Measurements from ENCODE around the gene ABCA8. TPM values are rescaled to one million over a fixed set of nuclear protein-coding genes. Genes with fewer than 3 reads are reported as not detected.

The ABCA8 gene
- total and polyA plus RNA-seq, 7 donors = 3.7 to 25.3 (median 10.8) TPM

- Histone ChIP-seq H3K36me3 (ENCODE audit: insufficient read depth in 1 of 2, low read depth in 1 of 2) (no peaks in the 10 kb centered on the region), H3K9me3 (no peaks in the 10 kb centered on the region), H3K27ac (no peak overlapping the region), H3K4me3 (no peak overlapping the region), H3K4me1 (no peaks in the 10 kb centered on the region), H3K27me3 (ENCODE audit: insufficient read depth in 3 of 3, low read length in 2 of 3) (no peaks in the 10 kb centered on the region)
- TF ChIP-seq, protein P1, sequence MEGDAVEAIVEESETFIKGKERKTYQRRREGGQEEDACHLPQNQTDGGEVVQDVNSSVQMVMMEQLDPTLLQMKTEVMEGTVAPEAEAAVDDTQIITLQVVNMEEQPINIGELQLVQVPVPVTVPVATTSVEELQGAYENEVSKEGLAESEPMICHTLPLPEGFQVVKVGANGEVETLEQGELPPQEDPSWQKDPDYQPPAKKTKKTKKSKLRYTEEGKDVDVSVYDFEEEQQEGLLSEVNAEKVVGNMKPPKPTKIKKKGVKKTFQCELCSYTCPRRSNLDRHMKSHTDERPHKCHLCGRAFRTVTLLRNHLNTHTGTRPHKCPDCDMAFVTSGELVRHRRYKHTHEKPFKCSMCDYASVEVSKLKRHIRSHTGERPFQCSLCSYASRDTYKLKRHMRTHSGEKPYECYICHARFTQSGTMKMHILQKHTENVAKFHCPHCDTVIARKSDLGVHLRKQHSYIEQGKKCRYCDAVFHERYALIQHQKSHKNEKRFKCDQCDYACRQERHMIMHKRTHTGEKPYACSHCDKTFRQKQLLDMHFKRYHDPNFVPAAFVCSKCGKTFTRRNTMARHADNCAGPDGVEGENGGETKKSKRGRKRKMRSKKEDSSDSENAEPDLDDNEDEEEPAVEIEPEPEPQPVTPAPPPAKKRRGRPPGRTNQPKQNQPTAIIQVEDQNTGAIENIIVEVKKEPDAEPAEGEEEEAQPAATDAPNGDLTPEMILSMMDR (IDR thresholded peaks at IDR 0.05) = no peak
- intact Hi-C loops (cut with DNase I) = no loop called here
- 77 to 84% (median 81%) methylated on average over 8 of the region's 8 CpGs for WGBS, 3 donors
- ATAC-seq (no peak), DNase-seq (no peak)
These were observed 17.2 kb downstream of the ABCA8 start for GRCh38 chr17:68937890-68938514.

GRCh38 chr17:68927516-68927915 lies 27.7 kb downstream of the ABCA8 start:
- no peak for ATAC-seq
- Histone ChIP-seq H3K4me3 (no peak overlapping the region), H3K27me3 (ENCODE audit: insufficient read depth in 3 of 3, low read length in 2 of 3) (no peaks in the 10 kb centered on the region), H3K27ac (no peak overlapping the region), H3K36me3 (ENCODE audit: insufficient read depth in 1 of 2, low read depth in 1 of 2) (peaks cover 0 to 5% of the 10 kb centered on the region in 2 donors), H3K9me3 (no peaks in the 10 kb centered on the region), H3K4me1 (no peaks in the 10 kb centered on the region)
- 57 to 67% (median 62%) methylated on average over 4 of the region's 4 CpGs for WGBS, 3 donors
- TF ChIP-seq, protein P1 (IDR thresholded peaks at IDR 0.05) = no peak
- intact Hi-C loops (cut with DNase I) = no loop called here
- DNase-seq = no peak

DNA sequence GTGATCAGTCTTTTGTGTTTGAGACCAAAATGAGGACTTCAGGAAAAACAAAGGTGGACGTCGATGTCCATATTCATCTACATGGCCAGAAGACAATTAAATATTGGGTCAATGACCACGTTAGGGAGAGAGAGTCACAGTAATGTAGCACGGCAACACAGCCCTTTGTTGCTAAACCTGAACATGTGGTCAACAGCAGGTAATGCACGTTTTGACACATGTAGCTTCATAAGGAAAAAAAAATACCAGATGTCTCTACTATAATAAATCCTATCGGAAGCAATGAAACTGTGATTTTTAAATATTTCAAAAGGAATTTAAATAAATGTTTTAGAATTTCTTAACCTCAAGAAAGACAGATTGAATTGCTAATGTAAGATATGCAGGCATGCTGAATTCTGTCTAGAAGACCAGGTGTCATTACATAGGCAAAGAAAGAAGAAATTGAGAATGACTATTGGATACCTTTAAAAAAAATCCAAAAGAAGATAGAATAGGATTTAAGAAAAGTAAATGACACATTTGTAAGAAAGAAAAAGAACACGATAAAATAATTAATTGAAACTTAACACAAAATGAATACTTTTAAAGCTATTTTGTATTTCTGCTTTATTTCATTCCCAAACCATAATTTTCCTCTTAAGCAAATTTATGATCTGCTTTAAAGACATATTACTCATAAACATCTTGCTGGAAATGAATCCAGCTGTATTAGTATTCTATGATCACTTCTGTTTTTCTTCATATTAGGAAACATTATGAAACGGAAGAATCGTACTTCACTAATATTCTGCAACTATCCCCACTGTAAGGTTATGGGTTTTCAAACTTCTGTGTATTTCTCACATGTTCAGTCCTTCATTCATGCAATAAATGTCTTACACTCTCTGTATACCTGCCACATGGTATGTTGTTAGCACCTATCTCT lies 30.1 kb downstream of the ABCA8 start:
- peaks cover 0 to 5% of the 10 kb centered on the region in 2 donors for H3K36me3 ChIP-seq (ENCODE audit: insufficient read depth in 1 of 2, low read depth in 1 of 2)
- 82 to 90% (median 86%) methylated on average over 9 of the region's 9 CpGs for WGBS, 3 donors
- no peak overlapping the region for H3K4me3 ChIP-seq
- no peaks in the 10 kb centered on the region for H3K9me3 ChIP-seq
- ATAC-seq = no peak
- H3K27ac ChIP-seq = no peak overlapping the region
- TF ChIP-seq, protein P1 (IDR thresholded peaks at IDR 0.05) = no peak
- no peaks in the 10 kb centered on the region for H3K27me3 ChIP-seq (ENCODE audit: insufficient read depth in 3 of 3, low read length in 2 of 3)
- H3K4me1 ChIP-seq = no peaks in the 10 kb centered on the region
- intact Hi-C loops (cut with DNase I) = loop anchor here in 1 of 2 donors (5.0 kb wide), 1 partner anchor 32 kb away; the partner anchor contains the start of gene ABCA8
- no peak for DNase-seq

- intact Hi-C loops (cut with DNase I) = no loop called here
- no peaks in the 10 kb centered on the region for H3K27me3 ChIP-seq (ENCODE audit: insufficient read depth in 3 of 3, low read length in 2 of 3)
- ATAC-seq (no peak), DNase-seq (no peak)
- TF ChIP-seq, protein P1 (IDR thresholded peaks at IDR 0.05) = no peak
- no peaks in the 10 kb centered on the region for H3K9me3 ChIP-seq
- WGBS, 3 donors = 73 to 85% (median 80%) methylated on average over 2 of the region's 2 CpGs
- no peaks in the 10 kb centered on the region for H3K36me3 ChIP-seq (ENCODE audit: insufficient read depth in 1 of 2, low read depth in 1 of 2)
- no peaks in the 10 kb centered on the region for H3K4me1 ChIP-seq
- no peak overlapping the region for H3K4me3 ChIP-seq
- no peak overlapping the region for H3K27ac ChIP-seq
These were observed 44.3 kb downstream of the ABCA8 start for GRCh38 chr17:68910789-68911431.

All from psoas muscle (tissue), 8 donors.